Measurements from ENCODE around the gene RPS3. TPM values are rescaled to one million over a fixed set of nuclear protein-coding genes. Genes with fewer than 3 reads are reported as not detected.
A peak's percentile ranks its signal among the peaks of the same experiment; 100 is the strongest.
"Not testable (repeated sequence)": the region's sequence is repeated elsewhere in the genome, so short reads cannot be mapped to it uniquely, and the experiment has no call there.

RPS3 gene
- total RNA-seq: 1,000 to 10,000 TPM; 2,828 to 2,853 TPM

- Mint-ChIP-seq H3K4me3 (peak within 1 kb of the TSS; percentile 96), H3K36me3 (ENCODE audit: low read depth) (peaks cover 53% of the 10 kb centered on the region), H3K27me3 (peaks cover 6% of the 10 kb centered on the region), H3K27ac (peak within 1 kb of the TSS; percentile 98), H3K9me3 (no peaks in the 10 kb centered on the region), H3K4me1 (peaks cover 46% of the 10 kb centered on the region)
- CTCF ChIA-PET: interaction anchor here (1.1 to 2.4 kb wide), 9 partner anchors 9 to 132 kb away, joined by 3 to 27 read pairs (median 5); no protein-coding TSS in a partner anchor
- DNase-seq: peak; percentile 92
- POLR2A ChIA-PET: interaction anchor here (0.7 to 3.4 kb wide), 23 partner anchors 9 to 138 kb away, joined by 3 to 29 read pairs (median 6); partner anchors contain the start of genes ARRB1 and GDPD5
These were observed at the start of gene RPS3 for GRCh38 chr11:75399344-75400145. RPS3 (plus strand) TSS chr11:75399518; CDS start chr11:75399548, 30 bp downstream.

GRCh38 chr11:75349521-75350116, 49.7 kb upstream of the RPS3 start:
- peaks cover under 1% of the 10 kb centered on the region for H3K27me3 Mint-ChIP-seq
- ChIA-PET POLR2A (interaction anchor here (1.1 to 5.2 kb wide), 3 partner anchors 9 to 74 kb away, joined by 5 to 49 read pairs (median 8); no protein-coding TSS in a partner anchor), CTCF (interaction anchor here (0.9 to 1.7 kb wide), 2 partner anchors 13 to 33 kb away, joined by 3 to 4 read pairs; no protein-coding TSS in a partner anchor)
- no peaks in the 10 kb centered on the region for H3K36me3 Mint-ChIP-seq (ENCODE audit: low read depth)
- H3K9me3 Mint-ChIP-seq: no peaks in the 10 kb centered on the region
- H3K4me3 Mint-ChIP-seq: peak overlapping the region; percentile 41
- peak overlapping the region; percentile 18 for H3K27ac Mint-ChIP-seq
- H3K4me1 Mint-ChIP-seq: peaks cover 46% of the 10 kb centered on the region
- no peak for DNase-seq

GRCh38 chr11:75350122-75350742, 49.1 kb upstream of the RPS3 start:
- Mint-ChIP-seq H3K27me3 (peaks cover 2% of the 10 kb centered on the region), H3K36me3 (ENCODE audit: low read depth) (no peaks in the 10 kb centered on the region), H3K4me1 (peaks cover 46% of the 10 kb centered on the region), H3K4me3 (peak overlapping the region; percentile 69), H3K27ac (peak overlapping the region; percentile 67), H3K9me3 (no peaks in the 10 kb centered on the region)
- DNase-seq: no peak
- ChIA-PET POLR2A (interaction anchor here (1.1 to 5.2 kb wide), 4 partner anchors 10 to 74 kb away, joined by 3 to 49 read pairs (median 6); no protein-coding TSS in a partner anchor), CTCF (interaction anchor here (1.3 to 1.7 kb wide), 2 partner anchors 12 to 19 kb away, joined by 4 to 7 read pairs; no protein-coding TSS in a partner anchor)

GRCh38 chr11:75350743-75351540, 48.4 kb upstream of the RPS3 start:
- H3K4me3 Mint-ChIP-seq: peak overlapping the region; percentile 69
- no peaks in the 10 kb centered on the region for H3K36me3 Mint-ChIP-seq (ENCODE audit: low read depth)
- peak overlapping the region; percentile 67 for H3K27ac Mint-ChIP-seq
- H3K27me3 Mint-ChIP-seq: peaks cover 2% of the 10 kb centered on the region
- H3K4me1 Mint-ChIP-seq: peaks cover 41% of the 10 kb centered on the region
- ChIA-PET POLR2A (interaction anchor here (1.1 to 5.2 kb wide), 4 partner anchors 10 to 75 kb away, joined by 3 to 49 read pairs (median 6); no protein-coding TSS in a partner anchor), CTCF (interaction anchor here (1.3 to 1.7 kb wide), 4 partner anchors 11 to 109 kb away, joined by 4 to 8 read pairs (median 6); no protein-coding TSS in a partner anchor)
- DNase-seq: peak; percentile 41
- no peaks in the 10 kb centered on the region for H3K9me3 Mint-ChIP-seq

GRCh38 chr11:75351541-75351790, 47.9 kb upstream of the RPS3 start, which contains the start of gene ARRB1:
ARRB1 (minus strand) TSS chr11:75351661; CDS start chr11:75351607, 54 bp downstream.
- Mint-ChIP-seq H3K27me3 (peaks cover 2% of the 10 kb centered on the region), H3K9me3 (no peaks in the 10 kb centered on the region), H3K4me1 (peaks cover 36% of the 10 kb centered on the region), H3K4me3 (peak within 1 kb of the TSS; percentile 85), H3K36me3 (ENCODE audit: low read depth) (no peaks in the 10 kb centered on the region), H3K27ac (peak within 1 kb of the TSS; percentile 75)
- DNase-seq: no peak
- ChIA-PET CTCF (interaction anchor here (1.0 to 1.7 kb wide), 4 partner anchors 18 to 110 kb away, joined by 3 to 8 read pairs (median 6); no protein-coding TSS in a partner anchor), POLR2A (interaction anchor here (1.2 to 5.2 kb wide), 3 partner anchors 11 to 49 kb away, joined by 3 to 49 read pairs (median 8); no protein-coding TSS in a partner anchor)

- H3K9me3 Mint-ChIP-seq: no peaks in the 10 kb centered on the region
- ChIA-PET POLR2A (interaction anchor here (0.8 to 5.2 kb wide), 10 partner anchors 11 to 110 kb away, joined by 3 to 49 read pairs (median 4); no protein-coding TSS in a partner anchor), CTCF (interaction anchor here (0.9 to 2.0 kb wide), 11 partner anchors 11 to 110 kb away, joined by 3 to 14 read pairs (median 6); no protein-coding TSS in a partner anchor)
- peak; percentile 65 for DNase-seq
- H3K36me3 Mint-ChIP-seq (ENCODE audit: low read depth): no peaks in the 10 kb centered on the region
- H3K4me3 Mint-ChIP-seq: peak overlapping the region; percentile 85
- peak overlapping the region; percentile 75 for H3K27ac Mint-ChIP-seq
- peaks cover 2% of the 10 kb centered on the region for H3K27me3 Mint-ChIP-seq
- peaks cover 33% of the 10 kb centered on the region for H3K4me1 Mint-ChIP-seq
These were observed 47.3 kb upstream of the RPS3 start for GRCh38 chr11:75351791-75352587.

- Mint-ChIP-seq H3K9me3 (no peaks in the 10 kb centered on the region), H3K4me3 (peak overlapping the region; percentile 85), H3K27me3 (peaks cover 2% of the 10 kb centered on the region), H3K27ac (peak overlapping the region; percentile 75), H3K36me3 (ENCODE audit: low read depth) (no peaks in the 10 kb centered on the region), H3K4me1 (peaks cover 33% of the 10 kb centered on the region)
- ChIA-PET CTCF (interaction anchor here (0.9 to 2.0 kb wide), 9 partner anchors 10 to 104 kb away, joined by 3 to 14 read pairs (median 6); no protein-coding TSS in a partner anchor), POLR2A (interaction anchor here (0.8 to 5.2 kb wide), 9 partner anchors 10 to 111 kb away, joined by 3 to 49 read pairs (median 4); no protein-coding TSS in a partner anchor)
- DNase-seq: no peak
These were observed 46.6 kb upstream of the RPS3 start for GRCh38 chr11:75352588-75353206.

GRCh38 chr11:75355051-75355450, 44.3 kb upstream of the RPS3 start:
- Mint-ChIP-seq H3K36me3 (ENCODE audit: low read depth) (no peaks in the 10 kb centered on the region), H3K27ac (no peak overlapping the region), H3K4me1 (peaks cover 27% of the 10 kb centered on the region), H3K4me3 (no peak overlapping the region), H3K9me3 (no peaks in the 10 kb centered on the region), H3K27me3 (peaks cover 5% of the 10 kb centered on the region)
- DNase-seq: no peak
- ChIA-PET CTCF (interaction anchor here (0.7 to 1.6 kb wide), 5 partner anchors 12 to 364 kb away, joined by 3 to 7 read pairs (median 4); no protein-coding TSS in a partner anchor), POLR2A (interaction anchor here (1.2 kb wide), 1 partner anchor 15 kb away, joined by 3 read pairs; no protein-coding TSS in a partner anchor)

- POLR2A ChIA-PET: no interaction called here
- CTCF ChIA-PET: interaction anchor here (1.6 kb wide), 1 partner anchor 13 kb away, joined by 4 read pairs; no protein-coding TSS in a partner anchor
- no peak for DNase-seq
- H3K27ac Mint-ChIP-seq: no peak overlapping the region
- H3K4me1 Mint-ChIP-seq: peaks cover 17% of the 10 kb centered on the region
- no peak overlapping the region for H3K4me3 Mint-ChIP-seq
- peaks cover 5% of the 10 kb centered on the region for H3K27me3 Mint-ChIP-seq
- H3K9me3 Mint-ChIP-seq: no peaks in the 10 kb centered on the region
- no peaks in the 10 kb centered on the region for H3K36me3 Mint-ChIP-seq (ENCODE audit: low read depth)
These were observed 42.7 kb upstream of the RPS3 start for GRCh38 chr11:75356613-75357012.

GRCh38 chr11:75362285-75362684, 37.0 kb upstream of the RPS3 start:
- ChIA-PET POLR2A (interaction anchor here (0.8 to 1.9 kb wide), 4 partner anchors 10 to 87 kb away, joined by 3 to 9 read pairs (median 4); no protein-coding TSS in a partner anchor), CTCF (interaction anchor here (1.2 to 2.6 kb wide), 5 partner anchors 9 to 88 kb away, joined by 4 to 14 read pairs (median 5); no protein-coding TSS in a partner anchor)
- not testable (repeated sequence) for H3K4me3 Mint-ChIP-seq; DNase-seq; H3K9me3 Mint-ChIP-seq; H3K4me1 Mint-ChIP-seq; H3K36me3 Mint-ChIP-seq (ENCODE audit: low read depth); H3K27ac Mint-ChIP-seq
- peaks cover 15% of the 10 kb centered on the region for H3K27me3 Mint-ChIP-seq

Measured in activated CD4-positive, alpha-beta memory T cell treated with anti-CD3 and anti-CD28 coated beads, Interleukin-2, amount 10 ng/mL, durations not matched to agents 7 days and 5 days (primary cell).